NCI-H2081 treated with DMSO at 0.1 percent for 48 hours (cell line): Measurements from ENCODE around the gene CCL13.

Experiments used
- DNase-seq: peaks from one replicate; lab custom pipeline; 2025; lab: John Stamatoyannopoulos, UW

The CCL13 gene

GRCh38 chr17:34363183-34363661 lies 6.9 kb downstream of the CCL13 start, which contains the start of gene CCL1:
TSS of gene CCL1 (minus strand) at chr17:34363233. CDS start at chr17:34363161, 72 bp downstream.
- no peak for DNase-seq

GRCh38 chr17:34364751-34365150 lies 8.5 kb downstream of the CCL13 start:
- DNase-seq = no peak

- no peak for DNase-seq
Measured at GRCh38 chr17:34365340-34365739, 9.1 kb downstream of the CCL13 start.

GRCh38 chr17:34366010-34366409 lies 9.7 kb downstream of the CCL13 start:
- DNase-seq = no peak

- DNase-seq = no peak
Measured at GRCh38 chr17:34366529-34367107, 10.3 kb downstream of the CCL13 start.

- DNase-seq = no peak
Measured at GRCh38 chr17:34367486-34368195, 11.4 kb downstream of the CCL13 start.

- DNase-seq = no peak
Measured at GRCh38 chr17:34368196-34368945, 12.1 kb downstream of the CCL13 start.

- DNase-seq = no peak
Measured at GRCh38 chr17:34368946-34369500, 12.7 kb downstream of the CCL13 start.

GRCh38 chr17:34369571-34369970 lies 13.3 kb downstream of the CCL13 start:
- no peak for DNase-seq

- no peak for DNase-seq
Measured at GRCh38 chr17:34370376-34370996, 14.2 kb downstream of the CCL13 start.

GRCh38 chr17:34370997-34371395 lies 14.7 kb downstream of the CCL13 start:
- DNase-seq = no peak

GRCh38 chr17:34371405-34372100 lies 15.3 kb downstream of the CCL13 start:
- DNase-seq = no peak

- no peak for DNase-seq
Measured at GRCh38 chr17:34374457-34374856, 18.2 kb downstream of the CCL13 start.

- DNase-seq = no peak
Measured at GRCh38 chr17:34375426-34375997, 19.2 kb downstream of the CCL13 start.

- DNase-seq = no peak
Measured at GRCh38 chr17:34377078-34377823, 21.0 kb downstream of the CCL13 start.

- no peak for DNase-seq
Measured at GRCh38 chr17:34378664-34379101, 22.4 kb downstream of the CCL13 start.

- no peak for DNase-seq
Measured at GRCh38 chr17:34379868-34380267, 23.6 kb downstream of the CCL13 start.

- no peak for DNase-seq
Measured at GRCh38 chr17:34382621-34383124, 26.4 kb downstream of the CCL13 start.

GRCh38 chr17:34383216-34383615 lies 26.9 kb downstream of the CCL13 start:
- no peak for DNase-seq

GRCh38 chr17:34384271-34384670 lies 28.0 kb downstream of the CCL13 start:
- DNase-seq = no peak
